IMR-90 (cell line): ENCODE measurements around the gene FAM200C. TPM values are rescaled to one million over a fixed set of nuclear protein-coding genes. Genes with fewer than 3 reads are reported as not detected.

Experiments used
- ATAC-seq: fragments of 200-7000 bp; cut with Tn5 transposase; 2 replicates; pipeline ENCODE4 v1.9.1; 2020; ENCODE audit warnings: low read depth, mild to moderate bottlenecking, moderate library complexity
- BruUV-seq: library from RNA; stranded (reverse); fragments of 400-500 nt; replicated peaks from 2 replicates; lab custom pipeline; 2021; lab: Mats Ljungman, UMichigan
- CTCF ChIA-PET: fragments of 300-600 bp; formaldehyde crosslinking; extraction: SDS; loops from one replicate; lab custom pipeline; 2021; ENCODE audit warnings: antibody characterized with exemption; lab: Yijun Ruan, JAX
- POLR2A ChIA-PET: fragments of 300-600 bp; sonication (Branson Sonifier 250); formaldehyde crosslinking; loops from one replicate; lab custom pipeline; 2022; ENCODE audit warnings: antibody characterized with exemption; ENCODE audit not compliant: unreplicated experiment; lab: Charles Lee
- DNase-seq: peaks from one replicate; pipeline ENCODE4 v3.0.0; 2013
- H2AFZ ChIP-seq: replicated peaks from 2 replicates; pipeline ENCODE3; 2013; ENCODE audit warnings: low read length, mild to moderate bottlenecking; ENCODE audit not compliant: poor library complexity
- H2AK5ac ChIP-seq: 2 replicates; pipeline ENCODE4 v1.6.1; 2013; ENCODE audit warnings: low read depth, low read length, inconsistent platforms
- H2AK9ac ChIP-seq: replicated peaks from 2 replicates; pipeline ENCODE3; 2013; ENCODE audit warnings: mild to moderate bottlenecking, low read depth, low read length, moderate library complexity; ENCODE audit not compliant: poor library complexity
- H2BK120ac ChIP-seq: 2 replicates; pipeline ENCODE4 v1.6.1; 2013; ENCODE audit warnings: low read depth, low read length, inconsistent platforms
- H2BK15ac ChIP-seq: 3 replicates; pipeline ENCODE4 v1.6.1; 2013; ENCODE audit warnings: low read depth, low read length, inconsistent platforms
- H2BK20ac ChIP-seq: 2 replicates; pipeline ENCODE4 v1.6.1; 2013; ENCODE audit warnings: low read depth, mild to moderate bottlenecking, inconsistent platforms, low read length, moderate library complexity
- H2BK5ac ChIP-seq: 2 replicates; pipeline ENCODE4 v1.6.1; 2013; ENCODE audit warnings: mild to moderate bottlenecking, low read depth, low read length, inconsistent platforms; ENCODE audit not compliant: poor library complexity, severe bottlenecking
- H3K14ac ChIP-seq: replicated peaks from 2 replicates; pipeline ENCODE4 v1.6.1; 2013; ENCODE audit warnings: low read depth, low read length, inconsistent platforms
- H3K18ac ChIP-seq: 2 replicates; pipeline ENCODE4 v1.6.1; 2013; ENCODE audit warnings: low read depth, low read length, control low read depth
- H3K23ac ChIP-seq: 2 replicates; pipeline ENCODE4 v1.6.1; 2013; ENCODE audit warnings: low read depth, low read length, inconsistent platforms
- H3K27ac ChIP-seq: 2 replicates; pipeline ENCODE4 v1.5.1; 2013; ENCODE audit warnings: mild to moderate bottlenecking, control low read depth, low read length; ENCODE audit not compliant: insufficient read depth
- H3K27me3 ChIP-seq: 2 replicates; pipeline ENCODE4 v1.6.1; 2013; ENCODE audit warnings: low read length; ENCODE audit not compliant: control insufficient read depth, insufficient read depth
- H3K36me3 ChIP-seq: 2 replicates; pipeline ENCODE4 v1.6.1; 2013; ENCODE audit warnings: low read length, mixed read lengths; ENCODE audit not compliant: control insufficient read depth, insufficient read depth
- H3K4ac ChIP-seq: 2 replicates; pipeline ENCODE4 v1.6.1; 2013; ENCODE audit warnings: low read depth, low read length, inconsistent platforms
- H3K4me1 ChIP-seq: 2 replicates; pipeline ENCODE4 v1.6.1; 2013; ENCODE audit warnings: low read length, mixed read lengths; ENCODE audit not compliant: control insufficient read depth, insufficient read depth
- H3K4me2 ChIP-seq: 2 replicates; pipeline ENCODE4 v1.6.1; 2013; ENCODE audit warnings: low read depth, mild to moderate bottlenecking, control low read depth, low read length, moderate library complexity
- H3K4me3 ChIP-seq: 2 replicates; pipeline ENCODE4 v1.5.1; 2013; ENCODE audit warnings: low read depth, mild to moderate bottlenecking, control low read depth, low read length, moderate library complexity; ENCODE audit not compliant: insufficient read depth
- H3K56ac ChIP-seq: 2 replicates; pipeline ENCODE4 v1.6.1; 2013; ENCODE audit warnings: low read length, inconsistent platforms; ENCODE audit not compliant: insufficient read depth; ENCODE audit errors: extremely low read depth
- H3K79me1 ChIP-seq, 2 experiments: 2 replicates each; pipeline ENCODE4 v1.6.1; 2013; ENCODE audit warnings: low read length in 2 of 2, inconsistent platforms in 1 of 2, low read depth in 1 of 2
- H3K9ac ChIP-seq: 2 replicates; pipeline ENCODE4 v1.6.1; 2013; ENCODE audit warnings: low read depth, low read length, control low read depth
- H3K9me1 ChIP-seq: 2 replicates; pipeline ENCODE4 v1.6.1; 2013; ENCODE audit warnings: low read length, inconsistent platforms; ENCODE audit not compliant: insufficient read depth
- H3K9me3 ChIP-seq: 2 replicates; pipeline ENCODE4 v1.6.1; 2013; ENCODE audit warnings: low read length; ENCODE audit not compliant: control insufficient read depth, insufficient read depth
- H4K20me1 ChIP-seq: 2 replicates; pipeline ENCODE4 v1.6.1; 2013; ENCODE audit warnings: low read length, inconsistent platforms; ENCODE audit not compliant: insufficient read depth
- H4K5ac ChIP-seq: 2 replicates; pipeline ENCODE4 v1.6.1; 2013; ENCODE audit warnings: mild to moderate bottlenecking, low read depth, low read length, control low read depth
- H4K8ac ChIP-seq, 2 experiments: 2 replicates each; pipeline ENCODE4 v1.6.1; 2013; ENCODE audit warnings: low read depth in 2 of 2, low read length in 2 of 2, control low read depth in 1 of 2, inconsistent platforms in 1 of 2
- H4K91ac ChIP-seq: 2 replicates; pipeline ENCODE4 v1.6.1; 2013; ENCODE audit warnings: low read depth, low read length, inconsistent platforms; ENCODE audit not compliant: insufficient read depth
- BHLHE40 ChIP-seq: fragments of 150-350 bp; IDR thresholded peaks from 2 replicates; pipeline ENCODE4 v1.6.1; 2016; ENCODE audit warnings: mild to moderate bottlenecking, low read depth, low read length
- CHD1 ChIP-seq: IDR thresholded peaks from 2 replicates; pipeline ENCODE4 v1.6.1; 2012; ENCODE audit warnings: low read depth, low read length, improper control_type of control experiment
- FOS ChIP-seq: fragments of 150-350 bp; IDR thresholded peaks from 2 replicates; pipeline ENCODE4 v1.6.1; 2016; ENCODE audit warnings: low read depth, low read length
- NFE2L2 ChIP-seq: fragments of 150-350 bp; IDR thresholded peaks from 2 replicates; pipeline ENCODE4 v1.6.1; 2016; ENCODE audit warnings: low read depth, mild to moderate bottlenecking, low read length
- RCOR1 ChIP-seq: IDR thresholded peaks from 2 replicates; pipeline ENCODE4 v1.6.1; 2012; ENCODE audit warnings: mild to moderate bottlenecking, low read length, improper control_type of control experiment; ENCODE audit not compliant: insufficient replicate concordance
- SMC3 ChIP-seq: fragments of 150-350 bp; IDR thresholded peaks from 2 replicates; pipeline ENCODE4 v1.6.1; 2016; ENCODE audit warnings: low read depth, mild to moderate bottlenecking, antibody characterized with exemption, low read length, moderate library complexity
- WGBS, 2 experiments: methylation state at CpG; one replicate each; pipeline versions ENCODE4 v1.1.5 to v1.1.7; 2013; ENCODE audit warnings: missing lambda C conversion rate in 2 of 2; ENCODE audit not compliant: insufficient read length in 1 of 2; ENCODE audit errors: extremely low coverage in 2 of 2; 5-methylcytosine and 5-hydroxymethylcytosine counted together
- dilution Hi-C: fragments of 300-500 bp; cut with HindIII; formaldehyde crosslinking; loops from one replicate; pipeline ENCODE4 v1.14.3; 2018; ENCODE audit warnings: low sequenced_read_pairs; ENCODE audit not compliant: unreplicated experiment
- in situ Hi-C: fragments of 300-500 bp; cut with MboI; formaldehyde crosslinking; loops from 3 replicates; pipeline ENCODE4 v1.14.3; 2019; ENCODE audit warnings: low sequenced_read_pairs, inconsistent platforms, mixed read lengths
- intact Hi-C: fragments of 100-400 bp; cut with micrococcal nuclease; formaldehyde crosslinking; loops from 2 replicates; pipeline ENCODE4 v1.10.0; 2022
- polyA plus RNA-seq, 3 experiments: library from polyadenylated mRNA; depleted of rRNA; stranded (reverse); fragments of >200 nt; gene quantifications; 2 replicates each; pipeline ENCODE4 v1.2.3, GENCODE V29; 2012; ENCODE audit warnings: low replicate concordance in 1 of 3
- total RNA-seq: library from RNA; depleted of rRNA; stranded (reverse); fragments of >200 nt; gene quantifications from 2 replicates; pipeline ENCODE4 v1.2.3, GENCODE V29; 2012
- TF ChIP-seq, protein P1 (sequence below): fragments of 150-350 bp; IDR thresholded peaks from 2 replicates; pipeline ENCODE4 v1.6.1; 2017; ENCODE audit warnings: mild to moderate bottlenecking, antibody characterized with exemption, low read length, low read depth
- TF ChIP-seq, protein P2 (sequence below): fragments of 150-350 bp; IDR thresholded peaks from 2 replicates; pipeline ENCODE4 v1.6.1; 2016; ENCODE audit warnings: low read depth, mild to moderate bottlenecking, low read length, moderate library complexity, borderline replicate concordance

The FAM200C gene
- total and polyA plus RNA-seq, 2 of the 4 experiments (the other 2 are of a cell fraction): 1.7 to 6.3 TPM

DNA sequence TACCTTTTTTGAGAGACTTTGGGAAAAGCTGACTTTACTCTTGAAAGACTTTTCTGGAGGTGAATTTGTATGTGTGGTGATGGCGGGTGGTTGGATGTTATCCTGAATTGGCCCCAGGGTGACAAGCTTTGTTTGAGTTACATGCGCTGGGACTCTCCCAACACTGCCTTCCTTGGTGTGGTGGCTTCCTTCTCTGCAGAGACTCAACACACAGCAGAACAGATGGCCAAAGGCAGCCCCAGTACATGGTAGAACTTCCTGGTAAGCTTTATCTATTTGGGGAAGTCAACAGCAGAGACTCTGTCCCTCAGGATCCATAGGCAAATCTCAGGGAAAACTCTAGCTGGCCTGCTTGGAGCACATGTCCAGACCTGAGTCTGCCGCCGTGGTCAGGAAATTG is 47.5 kb downstream of the FAM200C start:
- Histone ChIP-seq H3K27me3 (no peaks in the 10 kb centered on the region), H2AK5ac (no peak overlapping the region), H3K23ac (no peak overlapping the region), H2AK9ac (no peak overlapping the region), H2BK120ac (no peak overlapping the region), H3K79me1 (no peaks in the 10 kb centered on the region), H3K27ac (no peak overlapping the region), H3K18ac (no peak overlapping the region), H4K20me1 (no peaks in the 10 kb centered on the region), H3K4me1 (no peaks in the 10 kb centered on the region), H3K4me2 (no peak overlapping the region), H3K14ac (no peak overlapping the region), H4K91ac (no peak overlapping the region), H3K4me3 (no peak overlapping the region), H4K5ac (no peak overlapping the region), H3K9ac (no peak overlapping the region), H3K9me3 (no peaks in the 10 kb centered on the region), H2BK15ac (no peak overlapping the region), H3K9me1 (no peaks in the 10 kb centered on the region; the same call in 1 of the 2 replicates), H4K8ac (no peak overlapping the region), H3K4ac (no peak overlapping the region), H3K56ac (no peak overlapping the region), H2BK20ac (no peak overlapping the region), H3K36me3 (no peaks in the 10 kb centered on the region), H2BK5ac (no peak overlapping the region), H2AFZ (no peak overlapping the region)
- ATAC-seq: no peak
- WGBS, 2 experiments: no CpG with 5 or more reads among the region's 4 CpGs
- dilution Hi-C loops (loop anchor here (25.0 kb wide), 1 partner anchor 340 kb away; the partner anchor contains the start of gene TTC1), intact Hi-C loops (no loop called here), in situ Hi-C loops (no loop called here)
- ChIA-PET CTCF (no interaction called here), POLR2A (no interaction called here)
- DNase-seq: no peak
- BruUV-seq: no TSS peak
- TF ChIP-seq BHLHE40 (no peak), SMC3 (no peak), FOS (no peak), CHD1 (no peak), NFE2L2 (no peak), RCOR1 (no peak)
- TF ChIP-seq, protein P1, sequence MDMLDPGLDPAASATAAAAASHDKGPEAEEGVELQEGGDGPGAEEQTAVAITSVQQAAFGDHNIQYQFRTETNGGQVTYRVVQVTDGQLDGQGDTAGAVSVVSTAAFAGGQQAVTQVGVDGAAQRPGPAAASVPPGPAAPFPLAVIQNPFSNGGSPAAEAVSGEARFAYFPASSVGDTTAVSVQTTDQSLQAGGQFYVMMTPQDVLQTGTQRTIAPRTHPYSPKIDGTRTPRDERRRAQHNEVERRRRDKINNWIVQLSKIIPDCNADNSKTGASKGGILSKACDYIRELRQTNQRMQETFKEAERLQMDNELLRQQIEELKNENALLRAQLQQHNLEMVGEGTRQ: no peak
- TF ChIP-seq, protein P2, sequence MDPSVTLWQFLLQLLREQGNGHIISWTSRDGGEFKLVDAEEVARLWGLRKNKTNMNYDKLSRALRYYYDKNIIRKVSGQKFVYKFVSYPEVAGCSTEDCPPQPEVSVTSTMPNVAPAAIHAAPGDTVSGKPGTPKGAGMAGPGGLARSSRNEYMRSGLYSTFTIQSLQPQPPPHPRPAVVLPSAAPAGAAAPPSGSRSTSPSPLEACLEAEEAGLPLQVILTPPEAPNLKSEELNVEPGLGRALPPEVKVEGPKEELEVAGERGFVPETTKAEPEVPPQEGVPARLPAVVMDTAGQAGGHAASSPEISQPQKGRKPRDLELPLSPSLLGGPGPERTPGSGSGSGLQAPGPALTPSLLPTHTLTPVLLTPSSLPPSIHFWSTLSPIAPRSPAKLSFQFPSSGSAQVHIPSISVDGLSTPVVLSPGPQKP: no peak
